Osteoblast (primary cell): Measurements from ENCODE around the gene TBX3. TPM values are rescaled to one million over a fixed set of nuclear protein-coding genes. Genes with fewer than 3 reads are reported as not detected.
"Not testable (repeated sequence)": the region's sequence is repeated elsewhere in the genome, so short reads cannot be mapped to it uniquely, and the experiment has no call there.

Experiments used
- DNase-seq: peaks from one replicate; pipeline ENCODE4 v3.0.0; 2011; ENCODE audit warnings: low spot score, mixed read lengths; ENCODE audit not compliant: insufficient read length; ENCODE audit errors: missing footprints
- H2AFZ ChIP-seq: 2 replicates; pipeline ENCODE4 v1.6.0; 2011; ENCODE audit warnings: mild to moderate bottlenecking, low read length
- H3K27ac ChIP-seq: 2 replicates; pipeline ENCODE4 v1.5.1; 2011; ENCODE audit warnings: mild to moderate bottlenecking, low read depth, low read length, moderate library complexity
- H3K27me3 ChIP-seq: 2 replicates; pipeline ENCODE4 v1.6.0; 2012; ENCODE audit warnings: mild to moderate bottlenecking, control low read depth, inconsistent platforms, low read length, moderate library complexity; ENCODE audit not compliant: insufficient read depth
- H3K36me3 ChIP-seq: 2 replicates; pipeline ENCODE4 v1.5.1; 2011; ENCODE audit warnings: mild to moderate bottlenecking, low read length, control low read depth, moderate library complexity; ENCODE audit not compliant: insufficient read depth
- H3K4me1 ChIP-seq: 2 replicates; pipeline ENCODE4 v1.5.1; 2011; ENCODE audit warnings: mild to moderate bottlenecking, low read length, control low read depth, moderate library complexity; ENCODE audit not compliant: insufficient read depth
- H3K4me2 ChIP-seq: 2 replicates; pipeline ENCODE4 v1.6.0; 2011; ENCODE audit warnings: mild to moderate bottlenecking, low read length; ENCODE audit not compliant: insufficient read depth
- H3K4me3 ChIP-seq: fragments of 200-600 bp; sonication (generic); 3 replicates; pipeline ENCODE4 v1.5.1; 2012; ENCODE audit warnings: mild to moderate bottlenecking, low read length, inconsistent platforms; ENCODE audit not compliant: insufficient read depth
- H3K79me2 ChIP-seq: 2 replicates; pipeline ENCODE4 v1.6.0; 2012; ENCODE audit warnings: mild to moderate bottlenecking, low read length, control low read depth, inconsistent platforms; ENCODE audit not compliant: insufficient read depth
- H3K9me3 ChIP-seq: 2 replicates; pipeline ENCODE4 v1.5.1; 2011; ENCODE audit warnings: low read depth, low read length, control low read depth
- H4K20me1 ChIP-seq: 2 replicates; pipeline ENCODE4 v1.6.0; 2012; ENCODE audit warnings: mild to moderate bottlenecking, low read length, control low read depth; ENCODE audit not compliant: insufficient read depth
- CTCF ChIP-seq: IDR thresholded peaks from 2 replicates; pipeline ENCODE4 v1.5.1; 2011; ENCODE audit warnings: mild to moderate bottlenecking, low read depth, low read length, moderate library complexity; ENCODE audit errors: extremely low read depth
- total RNA-seq: library from RNA; depleted of rRNA; stranded (reverse); fragments of >200 nt; gene quantifications from 2 replicates; pipeline ENCODE4 v1.2.3, GENCODE V29; 2012

Gene TBX3
- total RNA-seq, 1 donor = 11.9 TPM

- no peak for DNase-seq
- Histone ChIP-seq H3K9me3 (no peaks in the 10 kb centered on the region), H3K27ac (no peak overlapping the region), H3K4me3 (no peak overlapping the region), H3K36me3 (no peaks in the 10 kb centered on the region), H3K4me1 (no peaks in the 10 kb centered on the region), H3K4me2 (no peak overlapping the region), H4K20me1 (no peaks in the 10 kb centered on the region), H3K27me3 (peaks cover 26% of the 10 kb centered on the region), H3K79me2 (no peaks in the 10 kb centered on the region), H2AFZ (no peak overlapping the region)
- no peak for TF ChIP-seq CTCF
Observed at GRCh38 chr12:114709112-114709511, 25.1 kb upstream of the TBX3 start.

DNA sequence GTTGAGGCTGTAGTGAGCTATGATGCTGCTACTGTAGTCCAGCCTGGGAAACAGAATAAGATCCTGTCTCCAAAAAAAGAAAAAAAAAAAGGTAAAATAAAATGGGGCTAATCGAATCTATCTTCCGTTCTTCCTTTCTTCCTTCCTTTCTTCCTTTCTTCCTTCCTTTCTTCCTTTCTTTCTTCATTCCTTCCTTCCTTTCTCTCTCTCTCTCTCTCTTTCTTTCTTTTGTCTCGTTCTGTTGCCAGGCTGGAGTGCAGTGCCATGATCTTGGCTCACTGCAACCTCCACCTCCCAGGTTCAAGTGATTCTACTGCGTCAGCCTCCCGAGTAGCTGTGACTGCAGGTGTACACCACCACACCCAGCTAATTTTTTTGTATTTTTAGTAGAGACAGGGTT lies 24.6 kb upstream of the TBX3 start:
- H3K27me3 ChIP-seq = peaks cover 31% of the 10 kb centered on the region
- H3K9me3 ChIP-seq, H3K27ac ChIP-seq: not testable (repeated sequence)

GRCh38 chr12:114704096-114704495 lies 20.1 kb upstream of the TBX3 start:
- Histone ChIP-seq H3K27ac (no peak overlapping the region), H3K4me2 (no peak overlapping the region)
- DNase-seq = peak; percentile 69

More for the DNA sequence above, 24.6 kb upstream of the TBX3 start:
- H3K36me3 ChIP-seq, H3K4me1 ChIP-seq, H4K20me1 ChIP-seq, H3K79me2 ChIP-seq, DNase-seq, H3K4me3 ChIP-seq, H3K4me2 ChIP-seq, H2AFZ ChIP-seq: not testable (repeated sequence)

GRCh38 chr12:114703060-114703493 lies 19.1 kb upstream of the TBX3 start:
- Histone ChIP-seq H3K36me3 (no peaks in the 10 kb centered on the region), H3K9me3 (no peaks in the 10 kb centered on the region), H3K4me1 (no peaks in the 10 kb centered on the region), H3K79me2 (no peaks in the 10 kb centered on the region), H4K20me1 (no peaks in the 10 kb centered on the region), H3K27ac (no peak overlapping the region), H3K27me3 (peaks cover 58% of the 10 kb centered on the region), H2AFZ (no peak overlapping the region), H3K4me2 (no peak overlapping the region), H3K4me3 (no peak overlapping the region)
- TF ChIP-seq CTCF = no peak
- DNase-seq = peak; percentile 39

More at GRCh38 chr12:114704096-114704495, 20.1 kb upstream of the TBX3 start:
- no peak overlapping the region for H3K4me3 ChIP-seq
- H3K36me3 ChIP-seq = no peaks in the 10 kb centered on the region
- TF ChIP-seq CTCF = no peak
- H2AFZ ChIP-seq = no peak overlapping the region
- H3K4me1 ChIP-seq = no peaks in the 10 kb centered on the region
- H3K27me3 ChIP-seq = peaks cover 48% of the 10 kb centered on the region
- H3K9me3 ChIP-seq = no peaks in the 10 kb centered on the region
- H3K79me2 ChIP-seq = no peaks in the 10 kb centered on the region
- no peaks in the 10 kb centered on the region for H4K20me1 ChIP-seq
